H54 (cell line): ENCODE results near the gene RPLP2.

Experiments used
- DNase-seq: peaks from one replicate; pipeline ENCODE4 v3.0.0; 2011; ENCODE audit warnings: low spot score, mixed read lengths; ENCODE audit not compliant: insufficient read length
- FAIRE-seq: peaks from 3 replicates; lab custom pipeline; 2011; peaks lifted over from hg19 to GRCh38; lab: Jason Lieb, UNC
- POLR2A ChIP-seq: IDR thresholded peaks from 2 replicates; pipeline ENCODE4 v1.6.1; 2011; ENCODE audit warnings: low read depth, mild to moderate bottlenecking, low read length

RPLP2 gene

GRCh38 chr11:839875-840617 is 30.3 kb downstream of the RPLP2 start:
- DNase-seq (no peak), FAIRE-seq (no peak)
- no peak for TF ChIP-seq POLR2A

- DNase-seq (no peak), FAIRE-seq (no peak)
- no peak for TF ChIP-seq POLR2A
Observed at GRCh38 chr11:841981-842369, 32.2 kb downstream of the RPLP2 start.

GRCh38 chr11:842370-843002 is 32.7 kb downstream of the RPLP2 start, which contains the start of the genes POLR2L and TSPAN4:
Gene POLR2L, minus strand, starts transcription at chr11:842529. Its CDS starts 21 bp downstream, at chr11:842508.
Gene TSPAN4, plus strand, starts transcription at chr11:842852. Its CDS starts 7,453 bp downstream, at chr11:850305.
- TF ChIP-seq POLR2A: peak; percentile 99
- no peak for DNase-seq
- FAIRE-seq: no peak

- FAIRE-seq: no peak
- DNase-seq: no peak
- TF ChIP-seq POLR2A: no peak
Observed at GRCh38 chr11:843086-843734, 33.4 kb downstream of the RPLP2 start.

- no peak for FAIRE-seq
- peak; percentile 70 for TF ChIP-seq POLR2A
- peak; percentile 95 for DNase-seq
Observed at GRCh38 chr11:843818-844692, 34.3 kb downstream of the RPLP2 start.

- FAIRE-seq (no peak), DNase-seq (peak; percentile 88)
- no peak for TF ChIP-seq POLR2A
Observed at GRCh38 chr11:844693-845644, 35.2 kb downstream of the RPLP2 start.

GRCh38 chr11:845872-846495 is 36.2 kb downstream of the RPLP2 start:
- DNase-seq: no peak
- TF ChIP-seq POLR2A: no peak
- FAIRE-seq: no peak

- no peak for TF ChIP-seq POLR2A
- FAIRE-seq: no peak
- peak; percentile 69 for DNase-seq
Observed at GRCh38 chr11:846496-847098, 36.8 kb downstream of the RPLP2 start.

GRCh38 chr11:847876-848275 is 38.1 kb downstream of the RPLP2 start:
- TF ChIP-seq POLR2A: no peak
- FAIRE-seq (no peak), DNase-seq (no peak)

GRCh38 chr11:848380-848931 is 38.7 kb downstream of the RPLP2 start:
- TF ChIP-seq POLR2A: no peak
- DNase-seq (peak; percentile 82), FAIRE-seq (no peak)

GRCh38 chr11:849104-849824 is 39.5 kb downstream of the RPLP2 start:
- DNase-seq (no peak), FAIRE-seq (no peak)
- no peak for TF ChIP-seq POLR2A
